Esophagus muscularis mucosa (tissue), 3 donors: ENCODE results near the gene GABRP.

Experiments
- CTCF ChIP-seq, 3 experiments: fragments of 200-600 bp in 2 of 3; fragments of 450-650 bp in 1 of 3; sonication (generic) in 2 of 3; IDR thresholded peaks; one replicate each; pipeline ENCODE4 v1.5.1; 2017 to 2019; ENCODE audit warnings: antibody characterized with exemption in 3 of 3, mild to moderate bottlenecking in 2 of 3, moderate library complexity in 1 of 3
- POLR2A ChIP-seq: fragments of 450-650 bp; IDR thresholded peaks from one replicate; pipeline ENCODE4 v1.6.1; 2017; ENCODE audit warnings: antibody characterized with exemption, moderate library complexity, mild to moderate bottlenecking, low read depth
- POLR2AphosphoS5 ChIP-seq, 2 donors: sonication (generic); formaldehyde crosslinking; IDR thresholded peaks; one replicate each; pipeline ENCODE4 v1.6.1; 2017; ENCODE audit warnings: antibody characterized with exemption in 2 of 2

- TF ChIP-seq CTCF (IDR thresholded peaks at IDR 0.05) = no peak
- TF ChIP-seq POLR2AphosphoS5 (IDR thresholded peaks at IDR 0.05) = no peak
- no peak for TF ChIP-seq POLR2A
Measured at GRCh38 chr5:170741801-170742200, 41.7 kb upstream of the GABRP start.
